Measurements from ENCODE around the gene TSPO2. TPM values are rescaled to one million over a fixed set of nuclear protein-coding genes. Genes with fewer than 3 reads are reported as not detected.

TSPO2 gene
- total RNA-seq, 1 experiment from 2014 or later = not detected

DNA sequence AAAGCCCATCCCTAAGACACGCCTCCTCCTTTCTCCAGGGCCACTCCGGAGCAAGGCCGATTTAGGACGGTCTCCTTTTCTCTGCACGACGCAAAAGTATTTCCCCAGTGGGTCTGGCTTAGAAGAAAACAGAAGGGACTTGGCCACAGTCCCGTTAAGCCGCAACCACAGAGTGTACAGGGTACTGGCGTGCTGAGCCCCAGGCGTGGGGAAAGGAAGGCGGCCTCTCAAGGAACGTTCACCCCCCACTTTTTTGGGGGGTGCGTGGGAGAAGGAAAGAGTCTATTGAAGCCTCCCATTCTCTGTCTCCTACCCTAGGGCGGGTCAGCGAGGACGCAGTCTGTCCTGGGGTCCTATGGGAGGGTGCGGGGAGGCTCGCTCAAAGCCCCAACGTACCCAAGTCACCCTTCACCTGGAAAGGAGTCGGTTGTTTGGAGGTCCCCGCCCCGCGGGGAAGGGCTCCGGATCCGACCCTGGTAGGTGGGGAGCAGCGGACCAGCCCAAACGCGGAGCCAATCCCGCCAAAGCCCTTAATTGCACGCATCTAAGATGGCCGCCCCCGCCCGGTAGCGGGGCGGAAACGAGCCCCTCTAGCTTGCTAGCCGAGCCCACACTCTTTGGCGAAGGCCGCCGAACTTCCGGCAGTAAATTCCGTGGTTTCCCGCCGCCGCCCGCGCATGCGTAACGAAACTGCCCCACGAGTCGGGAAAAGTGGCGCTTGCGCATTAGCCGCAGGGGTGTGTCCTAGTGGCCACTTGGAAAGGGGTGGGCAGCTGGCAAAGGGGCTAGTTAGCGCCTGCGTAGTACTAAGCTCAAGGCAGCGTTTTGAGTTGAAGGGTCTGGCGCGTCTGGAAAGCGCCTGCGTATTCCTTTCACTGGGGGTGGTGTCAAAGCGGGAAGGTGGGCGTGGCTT is 29.9 kb downstream of the TSPO2 start, which contains the start of gene OARD1 (continued):
- TF ChIP-seq CBX3 (IDR thresholded peaks at IDR 0.05; ENCODE audit: low read depth) (0 out of 2 replicates have a peak, but pooled peaks have one; percentile 9), EZH2 (IDR thresholded peaks at IDR 0.05) (no peak), RAD21 (IDR thresholded peaks at IDR 0.05; ENCODE audit: low read depth) (no peak), SRF (IDR thresholded peaks at IDR 0.05; ENCODE audit: low read depth) (no peak), YY1 (IDR thresholded peaks at IDR 0.05; ENCODE audit: extremely low read depth, insufficient replicate concordance, low read depth, low read length) (peak; percentile 97), SP1 (IDR thresholded peaks at IDR 0.05; ENCODE audit: low read depth) (peak; percentile 14; the same call in 1 of the 2 replicates)

DNA sequence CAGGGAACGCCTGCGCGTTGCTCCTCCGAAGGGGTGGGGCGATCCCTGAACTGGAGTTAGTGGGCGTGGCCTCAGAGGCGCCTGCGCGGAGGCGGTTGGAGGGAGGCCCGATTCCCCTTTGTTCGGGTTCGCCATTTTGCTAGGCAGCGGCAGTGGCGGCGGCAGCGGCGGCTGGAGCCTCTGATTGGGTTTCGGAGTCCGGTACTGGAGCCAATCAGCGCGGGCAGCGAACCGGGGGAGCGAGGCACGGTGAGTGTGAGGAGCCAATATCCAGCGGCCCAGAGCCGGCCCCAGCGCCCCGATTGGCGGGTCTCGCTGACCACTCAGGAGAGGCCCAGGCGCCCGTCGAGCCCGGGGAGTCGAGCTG is 30.6 kb downstream of the TSPO2 start, which contains the start of gene NFYA:
Gene NFYA, plus strand, starts transcription at position 139 of the 367 bp plus-strand sequence. CDS start 6,116 bp downstream, outside the sequence.
- peaks cover 58% of the 10 kb centered on the region for H3K79me2 ChIP-seq (ENCODE audit: insufficient read depth, low read length)

More for the DNA sequence above, 30.6 kb downstream of the TSPO2 start, which contains the start of gene NFYA:
- no TSS peak for BruUV-seq (replicated peaks)
- Histone ChIP-seq H4K20me1 (ENCODE audit: insufficient read depth) (no peaks in the 10 kb centered on the region), H3K36me3 (ENCODE audit: control insufficient read depth in 1 of 2, insufficient read depth in 2 of 2, low read length in 2 of 2) (no peaks in the 10 kb centered on the region), H3K4me2 (ENCODE audit: low read length) (peak within 1 kb of the TSS; percentile 93), H3K9me3 (ENCODE audit: control insufficient read depth in 1 of 2, insufficient read depth in 1 of 2, low read depth in 1 of 2, low read length in 2 of 2) (no peaks in the 10 kb centered on the region), H3K4me1 (ENCODE audit: control insufficient read depth in 1 of 2, insufficient read depth in 2 of 2, low read length in 2 of 2) (peaks cover 7 to 16% of the 10 kb centered on the region in 2 experiments; a peak in 3 of 4 replicates), H3K9me2 (ENCODE audit: insufficient read depth) (no peaks in the 10 kb centered on the region), H2AFZ (ENCODE audit: low read depth, low read length, poor library complexity, severe bottlenecking) (no peak within 1 kb of the TSS), H3K4me3 (replicated peaks in 1 of 2; ENCODE audit: low read depth in 1 of 2, low read length in 2 of 2) (peak within 1 kb of the TSS; percentile 67 to 77), H3K27me3 (ENCODE audit: insufficient read depth, low read length) (no peaks in the 10 kb centered on the region), H3K27ac (ENCODE audit: low read depth, low read length) (peak within 1 kb of the TSS; percentile 98), H3K9ac (ENCODE audit: low read length) (peak within 1 kb of the TSS; percentile 94)
- ChIA-PET CTCF (interaction anchor here (0.8 to 2.8 kb wide), 5 partner anchors 33 to 246 kb away, joined by 3 to 9 read pairs (median 4); partner anchors contain the start of gene UNC5CL), POLR2A (interaction anchor here (0.7 to 1.0 kb wide), 3 partner anchors 17 to 253 kb away, joined by 3 to 4 read pairs (median 3); no protein-coding TSS in a partner anchor), RAD21 (ENCODE audit: low non-redundant PET in 1 of 2, low total read pairs in 2 of 2, uncharacterized antibody in 2 of 2, unreplicated experiment in 2 of 2) (no interaction called here)
- no peak for DNase-seq (ENCODE audit: low read depth, low spot score)
- intact Hi-C loops (cut with micrococcal nuclease) = no loop called here
- peak; percentile 89 for TF ChIP-seq YY1 (IDR thresholded peaks at IDR 0.05; ENCODE audit: extremely low read depth, insufficient replicate concordance, low read depth, low read length)
- no peak for TF ChIP-seq JUND (IDR thresholded peaks at IDR 0.05)
- peak; percentile 85; the same call in 1 of the 2 replicates for TF ChIP-seq POLR2AphosphoS5 (IDR thresholded peaks at IDR 0.05; ENCODE audit: low read depth, low read length)
- TF ChIP-seq SP1 (IDR thresholded peaks at IDR 0.05; ENCODE audit: low read depth) = peak; percentile 79
- peak; percentile 80 for ATAC-seq
